B cell (primary cell): Measurements from ENCODE around the gene PSMG3.

Experiments
- EZH2 ChIP-seq: IDR thresholded peaks from 2 replicates; pipeline ENCODE4 v1.6.1; 2012; ENCODE audit warnings: borderline replicate concordance, low read depth, mild to moderate bottlenecking, moderate library complexity, low read length; ENCODE audit not compliant: insufficient read depth, poor library complexity, severe bottlenecking
- TF ChIP-seq, protein P1 (sequence below): fragments of 200-600 bp; IDR thresholded peaks from one replicate; pipeline ENCODE4 v1.8.0; 2022; ENCODE audit warnings: antibody characterized with exemption, mild to moderate bottlenecking

DNA sequence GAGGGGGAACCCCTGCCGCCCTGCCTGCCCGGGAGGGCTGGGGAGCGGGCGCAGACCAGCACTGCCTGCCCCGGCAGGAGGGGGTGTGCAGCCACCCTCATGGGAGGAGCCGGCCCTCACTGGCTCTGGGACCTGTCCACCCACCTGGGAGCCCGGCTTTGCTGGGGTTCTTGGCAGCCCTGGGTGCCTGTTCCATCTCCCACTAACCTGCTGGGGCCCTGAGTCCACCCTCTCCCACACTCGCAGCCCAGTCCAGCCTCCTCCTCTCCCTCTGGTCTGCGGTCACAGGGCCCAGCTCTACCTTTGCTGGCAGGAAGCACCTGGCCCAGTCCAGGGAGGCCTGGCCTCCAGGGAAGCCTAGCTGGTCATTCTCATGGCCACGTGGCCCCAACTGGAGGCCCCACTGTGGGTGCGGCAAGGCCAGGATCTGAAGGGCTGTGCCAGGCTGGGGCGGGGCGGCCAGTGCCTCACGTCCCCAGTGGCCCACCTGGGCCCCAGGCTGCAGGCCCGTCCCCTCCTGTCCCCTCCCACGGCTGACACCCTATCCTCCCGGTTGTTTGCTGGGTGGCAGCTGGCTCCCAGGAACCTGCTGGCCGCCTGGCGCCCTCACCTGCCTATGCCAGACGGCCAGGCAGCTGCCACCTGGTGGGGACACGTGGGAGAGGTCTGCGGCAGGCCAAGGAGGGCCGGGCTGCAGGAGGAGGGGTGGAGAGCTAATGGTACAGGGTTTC is 13.9 kb downstream of the PSMG3 start, which contains the start of gene TMEM184A:
- TF ChIP-seq, protein P1, sequence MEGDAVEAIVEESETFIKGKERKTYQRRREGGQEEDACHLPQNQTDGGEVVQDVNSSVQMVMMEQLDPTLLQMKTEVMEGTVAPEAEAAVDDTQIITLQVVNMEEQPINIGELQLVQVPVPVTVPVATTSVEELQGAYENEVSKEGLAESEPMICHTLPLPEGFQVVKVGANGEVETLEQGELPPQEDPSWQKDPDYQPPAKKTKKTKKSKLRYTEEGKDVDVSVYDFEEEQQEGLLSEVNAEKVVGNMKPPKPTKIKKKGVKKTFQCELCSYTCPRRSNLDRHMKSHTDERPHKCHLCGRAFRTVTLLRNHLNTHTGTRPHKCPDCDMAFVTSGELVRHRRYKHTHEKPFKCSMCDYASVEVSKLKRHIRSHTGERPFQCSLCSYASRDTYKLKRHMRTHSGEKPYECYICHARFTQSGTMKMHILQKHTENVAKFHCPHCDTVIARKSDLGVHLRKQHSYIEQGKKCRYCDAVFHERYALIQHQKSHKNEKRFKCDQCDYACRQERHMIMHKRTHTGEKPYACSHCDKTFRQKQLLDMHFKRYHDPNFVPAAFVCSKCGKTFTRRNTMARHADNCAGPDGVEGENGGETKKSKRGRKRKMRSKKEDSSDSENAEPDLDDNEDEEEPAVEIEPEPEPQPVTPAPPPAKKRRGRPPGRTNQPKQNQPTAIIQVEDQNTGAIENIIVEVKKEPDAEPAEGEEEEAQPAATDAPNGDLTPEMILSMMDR = peak; percentile 48
- no peak for TF ChIP-seq EZH2
